Astrocyte (in vitro differentiated cells and primary cell): ENCODE data around the gene KATNB1. TPM values are rescaled to one million over a fixed set of nuclear protein-coding genes. Genes with fewer than 3 reads are reported as not detected.

Source experiments
- DNase-seq: peaks from one replicate; pipeline ENCODE4 v3.0.0-alpha.2; 2010; ENCODE audit warnings: low read depth
- FAIRE-seq: peaks from 2 replicates; lab custom pipeline; 2011; peaks lifted over from hg19 to GRCh38; lab: Jason Lieb, UNC
- H2AFZ ChIP-seq: 2 replicates; pipeline ENCODE4 v1.6.0; 2012; ENCODE audit warnings: low read depth, low read length, inconsistent platforms
- H3K27ac ChIP-seq: 2 replicates; pipeline ENCODE4 v1.5.1; 2011; ENCODE audit warnings: low read depth, low read length, inconsistent platforms
- H3K27me3 ChIP-seq: 2 replicates; pipeline ENCODE4 v1.6.0; 2011; ENCODE audit warnings: low read length, inconsistent platforms; ENCODE audit not compliant: insufficient read depth
- H3K36me3 ChIP-seq: 2 replicates; pipeline ENCODE4 v1.5.1; 2011; ENCODE audit warnings: low read length, inconsistent platforms; ENCODE audit not compliant: insufficient read depth
- H3K4me1 ChIP-seq: 2 replicates; pipeline ENCODE4 v1.5.1; 2011; ENCODE audit warnings: low read length, inconsistent platforms; ENCODE audit not compliant: insufficient read depth
- H3K4me2 ChIP-seq: 2 replicates; pipeline ENCODE4 v1.6.0; 2012; ENCODE audit warnings: low read length, inconsistent platforms
- H3K4me3 ChIP-seq: 2 replicates; pipeline ENCODE4 v1.5.1; 2011; ENCODE audit warnings: low read depth, mild to moderate bottlenecking, low read length, inconsistent platforms; ENCODE audit not compliant: insufficient read depth
- H3K79me2 ChIP-seq: 2 replicates; pipeline ENCODE4 v1.6.0; 2012; ENCODE audit warnings: mild to moderate bottlenecking, low read length, inconsistent platforms; ENCODE audit not compliant: insufficient read depth
- H3K9ac ChIP-seq: 2 replicates; pipeline ENCODE4 v1.6.0; 2012; ENCODE audit warnings: mild to moderate bottlenecking, low read length, inconsistent platforms
- H3K9me3 ChIP-seq: 2 replicates; pipeline ENCODE4 v1.5.1; 2012; ENCODE audit warnings: low read depth, mild to moderate bottlenecking, low read length, inconsistent platforms; ENCODE audit not compliant: insufficient read depth
- H4K20me1 ChIP-seq: 2 replicates; pipeline ENCODE4 v1.6.0; 2012; ENCODE audit warnings: low read length, inconsistent platforms; ENCODE audit not compliant: insufficient read depth
- H3K27ac Mint-ChIP-seq: one replicate; pipeline ENCODE4 v1.8.0; 2021; ENCODE audit warnings: mild to moderate bottlenecking, mixed read lengths; ENCODE audit not compliant: unreplicated experiment
- H3K27me3 Mint-ChIP-seq: one replicate; pipeline ENCODE4 v1.8.0; 2021; ENCODE audit warnings: low read depth, mixed read lengths; ENCODE audit not compliant: unreplicated experiment
- H3K36me3 Mint-ChIP-seq: one replicate; pipeline ENCODE4 v1.8.0; 2021; ENCODE audit warnings: low read depth, mixed read lengths; ENCODE audit not compliant: unreplicated experiment
- H3K4me1 Mint-ChIP-seq: one replicate; pipeline ENCODE4 v1.8.0; 2021; ENCODE audit warnings: low read depth, mixed read lengths; ENCODE audit not compliant: unreplicated experiment
- H3K4me3 Mint-ChIP-seq: one replicate; pipeline ENCODE4 v1.8.0; 2021; ENCODE audit warnings: mild to moderate bottlenecking, moderate library complexity, mixed read lengths; ENCODE audit not compliant: unreplicated experiment
- H3K9me3 Mint-ChIP-seq: one replicate; pipeline ENCODE4 v1.8.0; 2021; ENCODE audit warnings: mild to moderate bottlenecking, mixed read lengths; ENCODE audit not compliant: unreplicated experiment
- EZH2 ChIP-seq: IDR thresholded peaks from 2 replicates; pipeline ENCODE4 v1.6.1; 2012; ENCODE audit warnings: mild to moderate bottlenecking, low read length, inconsistent platforms; ENCODE audit not compliant: insufficient read depth
- total RNA-seq: library from RNA; stranded (reverse); gene quantifications from 2 replicates; pipeline ENCODE4 v1.2.1, GENCODE V29; 2021
- TF ChIP-seq, protein P1 (sequence below): IDR thresholded peaks from 2 replicates; pipeline ENCODE4 v1.5.1; 2011; ENCODE audit warnings: low read depth, mild to moderate bottlenecking, inconsistent platforms, low read length, moderate library complexity; ENCODE audit not compliant: insufficient read depth

The KATNB1 gene
- total RNA-seq, 1 donor from 2014 or later: 28.6 TPM

GRCh38 chr16:57758331-57759117, 23.0 kb downstream of the KATNB1 start:
- H3K9ac ChIP-seq: no peak overlapping the region
- peaks cover 16% of the 10 kb centered on the region for H3K36me3 Mint-ChIP-seq
- peaks cover 19% of the 10 kb centered on the region for H3K4me1 Mint-ChIP-seq
- H3K9me3 Mint-ChIP-seq: no peaks in the 10 kb centered on the region
- TF ChIP-seq, protein P1, sequence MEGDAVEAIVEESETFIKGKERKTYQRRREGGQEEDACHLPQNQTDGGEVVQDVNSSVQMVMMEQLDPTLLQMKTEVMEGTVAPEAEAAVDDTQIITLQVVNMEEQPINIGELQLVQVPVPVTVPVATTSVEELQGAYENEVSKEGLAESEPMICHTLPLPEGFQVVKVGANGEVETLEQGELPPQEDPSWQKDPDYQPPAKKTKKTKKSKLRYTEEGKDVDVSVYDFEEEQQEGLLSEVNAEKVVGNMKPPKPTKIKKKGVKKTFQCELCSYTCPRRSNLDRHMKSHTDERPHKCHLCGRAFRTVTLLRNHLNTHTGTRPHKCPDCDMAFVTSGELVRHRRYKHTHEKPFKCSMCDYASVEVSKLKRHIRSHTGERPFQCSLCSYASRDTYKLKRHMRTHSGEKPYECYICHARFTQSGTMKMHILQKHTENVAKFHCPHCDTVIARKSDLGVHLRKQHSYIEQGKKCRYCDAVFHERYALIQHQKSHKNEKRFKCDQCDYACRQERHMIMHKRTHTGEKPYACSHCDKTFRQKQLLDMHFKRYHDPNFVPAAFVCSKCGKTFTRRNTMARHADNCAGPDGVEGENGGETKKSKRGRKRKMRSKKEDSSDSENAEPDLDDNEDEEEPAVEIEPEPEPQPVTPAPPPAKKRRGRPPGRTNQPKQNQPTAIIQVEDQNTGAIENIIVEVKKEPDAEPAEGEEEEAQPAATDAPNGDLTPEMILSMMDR: no peak
- no peak for TF ChIP-seq EZH2
- no peak overlapping the region for H3K4me3 ChIP-seq
- H3K9me3 ChIP-seq: no peaks in the 10 kb centered on the region
- DNase-seq (no peak), FAIRE-seq (no peak)
- no peak overlapping the region for H3K27ac ChIP-seq
- no peak overlapping the region for H3K4me3 Mint-ChIP-seq
- H3K79me2 ChIP-seq: no peaks in the 10 kb centered on the region
- no peaks in the 10 kb centered on the region for H3K36me3 ChIP-seq
- H3K27me3 Mint-ChIP-seq: no peaks in the 10 kb centered on the region
- no peak overlapping the region for H3K27ac Mint-ChIP-seq
- no peaks in the 10 kb centered on the region for H3K27me3 ChIP-seq
- H2AFZ ChIP-seq: no peak overlapping the region
- no peak overlapping the region for H3K4me2 ChIP-seq
- peaks cover 20% of the 10 kb centered on the region for H4K20me1 ChIP-seq
- H3K4me1 ChIP-seq: no peaks in the 10 kb centered on the region

DNA sequence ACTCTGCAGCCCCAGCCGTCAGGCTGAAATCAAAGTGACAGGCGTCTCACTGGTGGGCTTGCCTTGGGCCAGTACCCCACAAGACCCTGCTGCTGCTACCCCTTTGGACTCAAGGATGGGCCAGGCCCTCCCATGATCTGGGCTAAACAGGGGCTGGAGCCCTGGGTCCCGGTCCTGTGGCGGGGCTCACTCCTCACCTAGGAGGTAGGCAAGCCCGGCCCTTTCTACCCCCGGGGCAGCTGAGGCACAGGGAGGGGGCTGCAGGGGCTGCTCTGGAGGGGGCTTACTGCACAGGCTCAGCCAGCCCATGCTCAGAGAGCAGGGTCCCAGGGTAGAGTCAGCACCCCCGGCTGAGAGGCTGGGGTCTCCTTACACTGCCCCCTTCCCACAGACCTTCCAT, 23.6 kb downstream of the KATNB1 start:
- no peak overlapping the region for H3K4me3 Mint-ChIP-seq
- Histone ChIP-seq H3K4me3 (no peak overlapping the region), H4K20me1 (peaks cover 20% of the 10 kb centered on the region), H3K4me2 (no peak overlapping the region), H3K4me1 (peaks cover 3% of the 10 kb centered on the region), H3K27ac (no peak overlapping the region), H3K27me3 (no peaks in the 10 kb centered on the region), H3K9me3 (no peaks in the 10 kb centered on the region), H3K79me2 (peaks cover 4% of the 10 kb centered on the region), H2AFZ (no peak overlapping the region), H3K9ac (no peak overlapping the region), H3K36me3 (no peaks in the 10 kb centered on the region)
- H3K36me3 Mint-ChIP-seq: peaks cover 16% of the 10 kb centered on the region
- TF ChIP-seq EZH2: no peak
- TF ChIP-seq, protein P1: no peak
- no peak overlapping the region for H3K27ac Mint-ChIP-seq
- DNase-seq (no peak), FAIRE-seq (no peak)
- no peaks in the 10 kb centered on the region for H3K27me3 Mint-ChIP-seq
- peaks cover 23% of the 10 kb centered on the region for H3K4me1 Mint-ChIP-seq
- H3K9me3 Mint-ChIP-seq: no peaks in the 10 kb centered on the region
